Measurements from ENCODE around the gene AP2A2.

The AP2A2 gene

GRCh38 chr11:899724-900123 is 25.9 kb upstream of the AP2A2 start:
- DNase-seq (ENCODE audit: extremely low read depth, low read depth), result no peak
- no peak for TF ChIP-seq CTCF (IDR thresholded peaks at IDR 0.05; ENCODE audit: low read depth, low read length)

GRCh38 chr11:900545-900944 is 25.1 kb upstream of the AP2A2 start:
- TF ChIP-seq CTCF (IDR thresholded peaks at IDR 0.05; ENCODE audit: low read depth, low read length), result no peak
- no peak for DNase-seq (ENCODE audit: extremely low read depth, low read depth)

DNA sequence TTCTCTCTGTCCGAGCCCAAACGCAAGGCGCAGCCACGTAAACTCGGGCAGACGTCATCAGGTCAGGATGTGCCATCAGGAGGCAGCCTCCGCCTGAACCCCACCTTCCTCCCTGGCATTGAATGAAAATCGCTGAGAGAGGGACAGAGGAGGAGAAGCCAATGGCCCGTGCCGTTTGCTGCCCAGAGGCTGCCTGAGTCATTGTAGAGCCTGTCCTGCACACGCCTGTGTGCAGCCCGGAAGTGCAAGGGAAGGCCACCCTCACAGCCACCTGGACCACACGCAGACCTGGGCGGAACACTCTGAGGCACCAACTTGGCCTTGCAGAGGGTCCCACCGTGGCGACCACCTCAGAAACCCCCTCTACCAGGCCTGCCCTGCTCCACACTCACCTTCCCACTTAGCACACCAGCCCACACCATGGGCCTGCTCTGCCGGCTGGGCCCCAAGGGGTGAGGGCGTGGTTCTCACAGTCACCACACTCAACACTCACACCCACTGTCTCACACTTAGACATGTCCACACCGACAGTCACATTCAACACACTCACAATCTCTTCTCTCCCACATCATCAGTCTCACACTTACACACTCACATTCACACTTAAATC is 24.1 kb upstream of the AP2A2 start:
- no peak for DNase-seq (ENCODE audit: extremely low read depth, low read depth)

GRCh38 chr11:904380-904779 is 21.3 kb upstream of the AP2A2 start:
- DNase-seq (ENCODE audit: extremely low read depth, low read depth), result no peak
- TF ChIP-seq CTCF (IDR thresholded peaks at IDR 0.05; ENCODE audit: low read depth, low read length), result no peak

More for the DNA sequence above, 24.1 kb upstream of the AP2A2 start:
- no peak for TF ChIP-seq CTCF (IDR thresholded peaks at IDR 0.05; ENCODE audit: low read depth, low read length)

- no peak for TF ChIP-seq CTCF (IDR thresholded peaks at IDR 0.05; ENCODE audit: low read depth, low read length)
- no peak for DNase-seq (ENCODE audit: extremely low read depth, low read depth)
These were observed 19.7 kb upstream of the AP2A2 start for GRCh38 chr11:905952-906351.

GRCh38 chr11:907668-908067 is 18.0 kb upstream of the AP2A2 start:
- no peak for TF ChIP-seq CTCF (IDR thresholded peaks at IDR 0.05; ENCODE audit: low read depth, low read length)
- DNase-seq (ENCODE audit: extremely low read depth, low read depth), result no peak

DNA sequence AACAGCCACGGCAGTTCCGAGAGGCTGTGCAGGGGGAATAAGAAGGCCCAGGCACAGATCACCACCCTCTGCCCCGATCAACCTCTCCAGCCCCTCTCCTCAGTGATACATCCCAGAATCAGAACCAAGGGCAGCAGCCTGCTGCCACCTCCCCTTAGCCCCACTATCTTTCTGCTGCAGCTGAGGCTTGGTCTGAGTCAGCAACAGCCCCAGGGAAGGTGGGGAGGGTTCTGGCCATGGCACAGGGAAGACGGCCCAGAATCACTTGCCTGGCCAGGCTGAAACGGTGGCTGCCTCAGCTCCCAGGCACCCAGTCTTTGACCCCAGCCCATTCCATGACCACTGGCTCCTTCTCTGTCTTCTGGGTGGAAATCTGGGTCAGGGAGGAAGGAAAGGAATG is 17.4 kb upstream of the AP2A2 start:
- no peak for TF ChIP-seq CTCF (IDR thresholded peaks at IDR 0.05; ENCODE audit: low read depth, low read length)
- no peak for DNase-seq (ENCODE audit: extremely low read depth, low read depth)

All from AG09319 (cell line).